Limb (tissue), 2 donors: ENCODE data around the gene C10orf143.
"Not testable (repeated sequence)": the region's sequence is repeated elsewhere in the genome, so short reads cannot be mapped to it uniquely, and the experiment has no call there.

Experiments
- DNase-seq, 2 donors: peaks; one replicate each; pipeline ENCODE4 v3.0.0-alpha.2; 2016; ENCODE audit errors: extremely low spot score in 2 of 2

C10orf143 gene

DNA sequence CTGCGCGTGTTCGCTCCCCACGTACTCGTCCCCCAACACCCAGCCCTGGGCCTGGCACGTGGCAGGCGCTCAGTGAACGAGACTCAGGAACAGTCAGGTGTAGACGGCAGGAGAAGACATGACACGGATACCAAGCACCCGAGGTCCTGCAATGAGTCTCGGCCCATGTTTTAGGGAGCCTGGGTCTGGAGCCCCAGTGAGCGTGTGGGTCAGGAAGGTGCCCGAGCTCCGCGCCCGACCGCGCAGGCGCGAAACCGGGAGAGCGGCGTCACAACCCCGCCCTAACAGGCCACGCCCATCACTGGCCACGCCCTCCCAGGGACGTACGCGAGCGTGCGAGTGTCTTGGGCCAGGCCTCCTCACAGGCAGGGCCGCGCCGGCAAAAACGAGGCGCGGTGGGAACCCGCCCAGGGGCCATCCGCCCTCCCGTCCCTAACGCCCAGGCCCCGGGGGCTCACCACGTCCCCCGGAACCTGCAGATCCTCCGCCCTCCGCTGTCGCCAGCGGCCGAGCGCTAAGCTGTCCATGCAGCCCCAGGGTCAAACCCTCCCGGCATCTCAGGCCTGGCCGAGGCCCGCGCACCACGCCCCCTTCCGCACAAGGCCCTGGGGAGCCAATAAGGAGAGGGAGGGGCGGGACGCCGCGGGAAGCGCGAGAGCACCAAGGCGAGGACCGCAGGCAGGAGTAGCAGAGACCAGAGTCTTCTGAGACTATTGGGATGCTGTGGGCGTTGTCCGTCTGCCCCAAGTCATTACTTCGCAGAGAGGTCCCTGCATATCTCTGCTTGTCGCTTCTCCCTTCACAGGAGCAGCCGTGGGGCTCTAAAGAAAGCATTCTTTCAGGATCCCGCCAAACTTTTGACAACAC, at the start of gene C10orf143:
TSS of gene C10orf143 (minus strand) at position 585 of the 867 bp plus-strand sequence. CDS start at position 527, 58 bp downstream.
- peak; percentile 98 to 99 for DNase-seq

DNA sequence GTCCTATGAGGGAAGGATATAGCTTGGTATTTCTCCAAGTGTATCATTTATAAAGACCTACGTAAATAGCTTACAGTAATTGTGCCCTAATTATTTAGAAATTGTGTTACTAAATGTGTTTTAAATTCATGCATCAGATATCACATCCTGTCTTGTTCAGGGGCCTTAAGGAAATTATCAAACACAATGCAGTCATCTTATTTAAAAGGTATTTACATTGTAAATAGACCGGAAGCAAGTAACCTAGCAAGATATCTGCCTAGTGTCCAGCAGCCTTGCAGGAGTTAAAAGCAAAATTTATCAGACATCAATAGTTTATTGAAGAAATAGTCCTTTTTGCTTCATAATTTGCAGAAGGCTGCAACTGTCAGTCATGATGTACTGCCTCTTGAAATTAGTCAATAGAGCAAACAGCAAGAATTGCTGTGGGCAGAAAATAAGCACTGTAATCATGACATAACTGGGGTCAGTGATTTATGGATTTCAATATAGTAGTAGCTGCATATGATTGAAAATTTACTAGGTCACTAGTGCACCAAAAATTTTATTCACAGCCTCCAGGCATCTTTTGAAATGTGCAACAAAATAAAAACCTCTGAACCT, 48.7 kb upstream of the C10orf143 start:
- DNase-seq, result no peak

DNA sequence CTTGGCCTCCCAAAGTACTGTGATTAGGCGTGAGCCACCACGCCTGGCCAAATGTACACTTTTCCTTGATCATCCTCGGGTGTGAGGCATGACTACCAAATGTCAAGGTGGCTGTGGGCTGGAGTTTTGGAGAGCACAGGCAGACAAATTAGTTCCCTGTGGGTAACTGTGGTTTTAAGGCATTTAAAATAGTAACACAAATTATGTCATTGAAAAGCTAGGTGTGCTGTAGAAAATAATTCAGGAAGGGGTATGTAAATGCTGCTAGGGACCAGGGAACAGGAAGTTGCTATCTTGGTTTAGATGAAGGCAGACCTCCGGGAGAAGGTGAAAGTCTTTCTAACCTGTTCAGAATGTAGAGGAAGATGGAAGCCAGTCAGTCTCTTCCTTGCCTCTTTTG, 35.4 kb upstream of the C10orf143 start:
- no peak for DNase-seq

DNA sequence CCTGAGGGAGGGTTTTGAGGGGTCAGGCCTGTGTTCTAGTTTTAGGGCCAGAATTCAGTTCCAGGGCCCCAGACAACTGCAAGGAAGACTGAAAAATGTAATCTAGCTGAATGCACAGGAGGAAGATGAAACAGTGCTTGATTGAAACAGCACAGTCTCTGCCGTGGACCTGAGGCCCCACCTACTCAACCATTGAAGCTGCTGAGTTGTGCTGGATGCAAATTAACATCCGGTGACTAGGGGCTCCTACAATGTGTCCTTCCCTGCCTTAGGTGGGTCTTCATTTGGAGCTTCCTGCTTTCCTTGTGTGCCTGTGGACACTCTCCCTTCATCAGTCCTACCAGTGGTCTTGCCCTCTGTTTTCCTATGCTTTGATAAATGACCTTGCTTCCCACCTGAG, 31.2 kb upstream of the C10orf143 start:
- DNase-seq, result no peak

DNA sequence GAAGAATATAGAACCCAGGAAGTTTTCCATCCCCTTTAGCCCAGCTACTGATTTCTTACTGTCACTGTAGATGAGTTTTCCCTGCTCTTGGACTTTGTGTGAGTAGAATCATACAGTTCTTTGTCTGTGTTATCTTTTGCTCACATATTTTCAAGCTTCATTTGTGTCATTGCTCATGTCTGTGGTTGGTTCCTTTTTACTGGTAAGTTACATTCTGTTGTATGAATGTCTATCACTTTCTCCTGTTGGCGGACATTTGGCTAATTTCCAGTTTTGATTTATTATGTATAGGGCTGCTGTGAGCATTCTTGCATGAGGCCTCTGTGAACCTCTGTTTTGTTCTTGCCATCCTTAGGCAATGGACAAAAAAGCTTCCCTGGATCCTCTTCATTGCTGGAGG, 30.8 kb upstream of the C10orf143 start:
- no peak for DNase-seq

DNA sequence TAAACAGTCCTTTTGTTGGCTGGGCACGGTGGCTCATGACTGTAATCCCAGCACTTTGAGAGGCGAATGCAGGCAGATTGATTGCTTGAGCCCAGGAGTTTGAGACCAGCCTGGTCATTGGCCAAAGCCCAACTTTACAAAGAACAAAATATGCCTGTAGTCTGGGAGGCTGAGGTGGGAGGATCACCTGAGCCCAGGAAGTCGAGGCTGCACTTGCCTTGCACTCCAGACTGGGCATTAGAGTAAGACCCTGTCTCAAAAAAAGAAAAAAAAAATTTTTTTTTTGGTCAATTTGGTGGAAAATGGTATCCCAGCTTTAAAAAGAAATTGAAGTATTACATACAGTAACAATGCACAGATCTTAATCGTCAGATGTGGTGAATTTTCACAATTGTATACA, 30.4 kb upstream of the C10orf143 start:
- DNase-seq, result no peak

DNA sequence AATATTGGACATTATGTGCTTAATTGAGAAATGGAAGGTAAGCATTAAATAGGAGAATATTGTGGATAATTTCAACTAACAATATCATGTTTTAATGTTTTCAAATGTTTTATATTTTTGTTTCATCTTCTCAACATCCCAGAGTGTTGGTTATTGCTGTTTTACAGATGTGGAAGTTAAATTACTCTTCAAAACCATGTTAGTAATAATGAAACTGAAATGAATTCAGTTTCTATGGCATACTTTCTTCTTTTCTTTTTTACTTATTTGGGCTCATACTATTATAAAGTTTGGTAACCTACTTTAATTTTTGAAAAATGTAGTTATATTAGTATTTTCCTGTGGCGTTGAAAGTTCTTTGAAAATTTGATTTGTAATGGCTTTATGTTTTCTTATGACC, 29.8 kb upstream of the C10orf143 start:
- no peak for DNase-seq

DNA sequence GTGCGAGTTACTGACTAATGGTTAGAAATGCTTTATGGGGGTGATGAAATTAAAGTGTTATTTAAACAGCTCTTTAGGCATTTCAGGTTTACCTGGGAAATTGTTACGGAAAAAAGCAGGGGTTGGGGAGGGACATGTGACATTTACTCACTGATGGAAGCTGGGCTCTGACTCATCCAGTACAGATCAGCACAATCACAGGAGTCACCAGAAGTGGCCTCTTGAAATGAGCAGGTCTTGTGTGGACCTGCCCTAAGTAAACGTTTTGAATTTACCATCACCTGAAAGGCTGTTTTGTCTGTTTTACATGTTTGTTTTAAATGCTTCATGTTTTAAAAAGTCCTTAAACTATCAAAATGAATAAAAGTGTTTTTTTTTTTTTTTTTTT, 27.8 kb upstream of the C10orf143 start:
- no peak for DNase-seq

DNA sequence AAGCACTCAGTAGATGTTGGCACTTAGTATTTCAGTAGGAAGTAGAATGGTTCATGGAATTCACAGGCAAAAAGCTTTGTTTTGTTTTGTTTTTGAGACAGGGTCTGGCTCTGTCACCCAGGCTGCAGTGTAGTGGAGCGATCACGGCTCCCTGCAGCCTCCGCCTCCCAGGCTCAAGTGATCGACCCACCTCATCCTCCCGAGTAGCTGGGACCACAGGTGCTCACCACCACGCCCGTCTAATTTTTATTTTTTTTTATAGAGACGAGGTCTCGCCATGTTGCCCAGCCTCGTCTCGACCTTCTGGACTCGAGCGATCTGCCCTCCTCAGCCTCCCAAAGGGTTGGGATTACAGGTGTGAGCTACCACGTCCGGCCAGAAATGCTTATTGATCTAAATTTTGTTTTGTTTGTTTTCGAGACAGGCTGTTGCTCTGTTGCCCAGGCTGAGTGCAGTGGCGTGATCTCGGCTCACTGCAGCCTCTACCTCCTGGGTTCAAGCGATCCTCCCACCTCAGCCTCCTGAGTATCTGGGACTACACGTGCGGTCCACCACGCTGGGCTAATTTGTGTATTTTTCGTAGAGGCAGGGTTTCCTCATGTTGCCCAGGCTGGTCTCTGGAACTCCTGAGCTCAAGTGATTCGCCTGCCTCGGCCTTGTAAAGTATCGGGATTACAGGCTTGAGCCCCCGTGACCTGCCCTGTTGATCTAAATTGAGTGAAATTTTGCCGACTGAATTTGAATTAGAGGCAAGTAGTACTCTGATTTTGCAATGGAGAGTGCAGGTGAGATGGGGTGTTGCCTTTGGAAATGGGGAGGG, 27.2 kb upstream of the C10orf143 start:
- DNase-seq, result no peak

DNA sequence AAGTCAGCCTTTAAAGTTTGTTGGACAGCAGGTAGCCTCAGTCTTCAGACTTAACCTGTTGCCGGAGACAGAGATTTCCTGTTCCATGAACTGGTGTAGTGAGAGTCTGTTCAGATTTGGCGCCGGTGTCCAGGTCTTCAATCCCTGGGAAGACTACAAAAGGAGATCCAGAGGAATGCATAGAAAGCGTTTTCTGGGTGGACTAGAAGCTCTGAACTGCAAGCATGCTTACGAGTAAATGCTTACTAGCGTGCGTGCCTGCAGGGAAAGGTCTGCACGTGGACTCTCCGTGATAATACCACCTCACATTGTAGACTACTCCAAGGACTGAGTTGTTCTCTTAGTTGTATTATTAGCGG, 26.4 kb upstream of the C10orf143 start:
- DNase-seq, result no peak

DNA sequence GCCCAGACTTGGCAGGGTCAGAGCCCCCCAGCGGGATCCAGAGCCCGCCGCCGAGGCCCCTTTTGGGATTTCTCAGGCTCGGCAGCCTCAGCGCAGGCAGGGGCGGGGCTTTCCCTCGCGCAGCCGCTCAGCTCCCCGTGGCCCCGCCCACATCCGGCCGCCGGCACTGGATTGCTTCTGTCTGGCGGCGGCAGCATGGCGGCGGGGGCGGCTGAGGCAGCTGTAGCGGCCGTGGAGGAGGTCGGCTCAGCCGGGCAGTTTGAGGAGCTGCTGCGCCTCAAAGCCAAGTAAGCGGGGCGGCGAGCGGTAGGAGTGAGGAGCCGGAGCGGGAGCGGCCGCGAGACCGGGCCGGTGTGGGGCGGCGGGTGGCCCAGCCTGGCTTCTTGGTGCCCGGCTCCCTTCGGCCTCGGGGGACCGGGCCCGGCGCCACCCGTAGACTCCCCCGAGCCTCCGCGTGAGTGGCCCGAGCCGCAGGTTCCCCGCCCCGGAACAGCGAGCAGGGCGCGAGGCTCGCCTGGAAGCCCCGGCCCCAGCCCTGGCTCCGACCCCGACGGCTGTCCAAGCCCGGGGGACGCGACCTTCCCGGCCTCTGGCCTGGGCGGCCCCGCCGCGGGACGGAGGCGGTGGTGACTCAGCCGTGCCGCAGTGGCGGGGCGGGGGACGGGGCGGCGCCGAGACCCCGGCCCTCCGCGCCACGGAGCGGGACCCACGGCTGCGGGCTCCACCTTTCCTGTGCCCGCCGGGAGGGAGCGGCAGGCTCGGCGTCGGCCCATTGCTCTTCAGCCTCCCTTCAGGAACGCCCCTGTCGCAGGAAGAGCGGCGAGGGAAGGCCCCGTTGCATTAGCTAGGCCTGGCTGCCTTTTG, 25.8 kb upstream of the C10orf143 start, which contains the start of gene GLRX3:
TSS of gene GLRX3 (plus strand) at position 166 of the 864 bp plus-strand sequence. CDS start at position 196, 30 bp downstream.
- DNase-seq, result peak; percentile 93 to 94

DNA sequence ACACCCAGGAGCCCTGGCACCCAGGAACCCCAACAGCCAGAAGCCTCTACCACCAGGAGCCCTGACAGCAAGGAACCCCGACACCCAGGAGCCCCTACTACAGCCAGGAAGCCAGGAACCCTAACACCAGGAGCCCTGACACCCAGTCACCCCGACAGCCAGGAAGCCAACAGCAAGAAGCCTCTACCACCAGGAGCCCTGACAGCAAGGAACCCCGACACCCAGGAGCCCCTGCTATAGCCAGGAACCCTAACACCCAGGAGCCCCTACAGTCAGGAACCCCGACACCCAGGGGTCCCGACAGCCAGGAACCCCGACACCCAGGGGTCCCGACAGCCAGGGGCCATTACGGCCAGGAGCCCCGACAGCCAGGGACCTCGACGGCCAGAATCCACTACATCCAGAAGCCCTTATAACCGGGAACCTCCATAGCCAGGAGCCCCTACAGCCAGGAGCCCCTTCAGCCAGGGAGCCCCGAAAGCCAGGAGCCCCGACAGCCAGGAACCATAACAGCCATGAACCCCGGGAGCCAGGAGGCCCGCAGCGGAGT, 25.1 kb upstream of the C10orf143 start:
- DNase-seq, result no peak

DNA sequence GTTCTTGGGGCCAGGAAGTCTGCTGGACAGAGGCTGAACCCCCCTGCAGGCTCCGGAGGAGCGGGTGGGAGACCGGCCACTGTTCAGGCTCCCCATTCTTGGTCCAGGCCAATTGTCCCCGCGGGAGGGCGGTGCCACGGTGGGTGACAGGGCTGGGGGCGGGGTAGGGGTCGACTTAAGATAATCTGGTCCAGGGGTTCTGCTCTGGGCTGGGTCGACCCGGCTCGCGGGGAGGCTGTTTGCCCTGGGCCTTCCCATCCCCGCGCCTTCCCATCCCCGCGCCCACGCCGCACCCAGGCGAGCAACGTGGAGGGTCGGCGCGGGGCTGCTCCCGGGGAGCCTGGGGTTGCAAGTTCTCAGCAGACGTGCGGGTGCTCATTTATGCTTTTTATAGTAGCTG, 18.3 kb upstream of the C10orf143 start:
- no peak for DNase-seq

DNA sequence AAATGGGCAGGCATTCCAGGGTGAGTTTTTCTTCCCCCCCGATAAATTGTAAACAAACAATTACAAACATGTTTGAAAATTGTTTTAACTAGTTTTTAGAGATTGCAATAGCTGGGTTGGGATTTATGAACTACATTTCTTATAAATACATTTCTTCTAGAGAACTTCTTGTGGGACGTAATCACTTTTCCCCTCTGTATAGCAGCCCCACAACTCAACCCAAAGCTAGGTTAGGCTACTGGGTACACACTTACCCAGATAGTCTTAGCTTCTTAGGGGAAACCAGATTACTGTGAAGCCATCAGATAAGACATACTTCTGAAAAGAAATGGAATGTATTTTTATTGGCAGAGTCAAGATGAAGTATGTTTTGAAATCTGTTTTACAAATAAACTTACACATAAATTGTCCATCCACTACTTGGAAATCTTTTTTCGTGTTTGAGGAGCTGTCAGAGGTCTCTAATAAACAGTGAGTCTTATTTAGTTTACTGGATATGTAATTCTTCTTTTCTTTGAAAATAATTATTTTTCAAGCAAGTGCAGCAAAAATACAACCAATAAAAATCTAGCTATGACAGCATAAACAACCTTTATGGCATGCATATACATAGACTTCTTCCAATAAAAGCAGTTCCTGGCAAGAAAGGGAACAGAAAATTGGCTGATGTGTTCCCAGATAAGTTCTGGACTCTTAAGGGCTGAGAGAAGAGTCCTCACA, 17.6 kb upstream of the C10orf143 start:
- DNase-seq, result no peak

DNA sequence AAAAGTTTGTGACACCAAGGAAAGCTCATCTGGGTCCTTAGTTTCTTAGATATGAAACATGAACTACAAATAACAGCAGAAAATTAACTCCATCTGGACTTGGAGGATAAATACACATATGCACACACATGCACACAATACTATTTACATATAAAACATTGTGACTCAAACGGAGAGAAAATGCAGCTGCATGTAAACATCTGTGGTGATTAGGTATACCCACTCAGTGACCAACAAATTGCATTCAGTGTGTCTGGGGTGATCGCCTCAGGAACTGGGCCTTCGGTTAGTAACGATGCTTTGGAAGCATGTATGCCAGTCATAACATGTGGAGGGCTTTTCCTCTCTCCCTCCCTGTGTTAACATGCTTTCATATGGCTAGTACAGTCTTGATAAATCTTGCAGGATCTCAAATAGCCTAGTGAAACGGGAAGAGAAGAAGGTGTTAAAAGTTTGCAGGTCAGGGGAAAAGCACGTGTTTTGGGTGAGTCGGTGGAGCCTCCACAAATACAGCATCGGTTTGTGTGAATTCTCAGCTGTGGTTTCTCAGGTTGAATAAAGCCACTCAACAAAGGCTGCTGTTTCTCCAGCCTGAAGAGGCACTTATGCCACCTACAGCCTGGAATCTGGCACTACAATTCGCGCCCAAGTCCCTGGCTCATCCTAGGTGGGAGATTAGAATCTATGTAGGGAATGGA, 16.9 kb upstream of the C10orf143 start:
- DNase-seq, result peak; percentile 72 to 81

DNA sequence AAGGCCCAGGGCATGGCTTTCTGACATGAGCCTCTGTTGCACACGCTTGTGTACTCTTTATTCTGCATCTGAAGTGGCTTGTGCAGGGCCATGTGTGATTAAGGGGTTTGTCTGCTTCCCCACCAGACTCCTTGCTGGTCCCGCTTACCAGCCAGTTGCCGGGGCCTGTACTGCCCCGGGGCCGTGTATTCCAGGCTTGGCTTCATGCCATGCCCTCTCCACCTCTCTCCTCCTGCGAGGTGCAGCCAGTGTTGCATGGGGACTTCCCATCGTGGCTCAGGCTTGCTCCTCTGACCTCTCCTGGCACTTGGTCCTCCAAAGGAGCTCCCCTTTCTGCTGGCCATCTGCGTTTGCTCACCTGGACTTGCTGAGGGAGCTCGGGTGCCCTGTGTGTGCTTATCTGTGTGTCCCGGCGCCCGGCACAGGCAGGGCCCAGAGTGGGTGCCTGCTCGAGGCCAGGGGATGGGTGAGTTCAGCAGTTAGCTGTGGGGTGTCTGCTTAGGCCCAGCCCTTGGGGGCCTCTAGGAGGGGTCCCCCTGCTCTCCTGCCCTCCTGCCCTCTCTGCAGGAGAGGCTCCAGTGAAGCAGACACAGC, 11.0 kb upstream of the C10orf143 start:
- no peak for DNase-seq

DNA sequence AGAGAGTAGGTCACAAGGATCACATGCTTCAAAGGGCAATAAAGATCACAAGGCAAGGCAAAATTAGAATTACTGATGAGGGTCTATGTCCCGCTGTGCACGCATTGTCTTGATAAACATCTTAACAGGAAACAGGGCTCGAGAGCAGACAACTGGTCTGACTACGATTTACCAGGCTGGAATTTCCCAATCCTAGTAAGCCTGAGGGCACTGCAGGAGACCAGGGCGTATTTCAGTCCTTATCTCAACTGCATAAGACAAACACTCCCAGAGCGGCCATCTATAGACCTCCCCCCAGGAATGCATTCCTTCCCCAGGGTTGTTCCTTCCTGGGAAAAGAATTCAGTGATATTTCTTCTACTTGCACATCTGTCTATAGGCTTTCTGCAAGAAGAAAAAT, 6.9 kb upstream of the C10orf143 start:
- not testable (repeated sequence) for DNase-seq

DNA sequence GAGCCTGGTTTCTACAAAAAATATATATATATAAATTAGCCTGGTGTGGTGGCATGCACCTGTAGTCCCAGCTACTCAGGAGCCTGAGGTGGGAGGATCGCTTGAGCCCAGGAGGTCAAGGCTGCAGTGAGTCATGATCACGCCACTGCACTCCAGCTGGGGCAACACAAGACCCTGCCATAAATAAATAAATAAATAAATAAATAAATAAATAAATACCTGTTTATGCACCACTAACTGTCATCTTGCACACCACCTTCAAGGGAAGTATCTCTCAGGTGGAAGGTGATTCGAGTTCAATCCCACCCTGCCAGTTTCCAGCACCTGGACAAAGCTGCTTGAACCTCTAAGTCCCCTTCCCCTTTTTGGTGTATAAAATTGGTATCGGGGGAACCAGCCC, 6.3 kb upstream of the C10orf143 start:
- DNase-seq, result not testable (repeated sequence)

DNA sequence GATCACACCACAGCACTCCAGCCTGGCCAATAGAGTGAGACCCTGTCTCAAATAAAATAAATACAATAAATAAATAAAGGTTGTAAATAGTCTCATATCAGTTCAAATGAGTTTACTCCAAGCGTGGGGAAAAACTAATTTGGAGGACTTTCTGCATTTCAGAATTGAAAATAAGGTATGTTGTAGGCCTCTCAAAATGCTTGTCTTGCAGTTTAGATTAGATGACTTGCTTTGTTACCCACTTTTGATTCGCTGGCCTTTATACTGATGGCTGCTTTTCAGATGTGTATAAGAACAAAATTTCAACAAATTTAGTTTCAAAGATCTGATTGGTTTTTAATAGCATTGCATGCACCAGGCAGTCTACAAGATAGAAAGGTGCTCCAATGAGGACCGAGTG, 2.2 kb upstream of the C10orf143 start:
- no peak for DNase-seq
